Stimulated activated CD4-positive, alpha-beta T cell treated with anti-CD3 and anti-CD28 coated beads, Interleukin-15, amount 100 ng/mL, for 1 hour (primary cell): Measurements from ENCODE around the gene FABP1.

Experiments used
- DNase-seq, 2 donors: peaks; one replicate each; pipeline ENCODE4 v3.0.0-alpha.2; 2020; ENCODE audit warnings: low read depth in 1 of 2, low spot score in 1 of 2

Gene FABP1

DNA sequence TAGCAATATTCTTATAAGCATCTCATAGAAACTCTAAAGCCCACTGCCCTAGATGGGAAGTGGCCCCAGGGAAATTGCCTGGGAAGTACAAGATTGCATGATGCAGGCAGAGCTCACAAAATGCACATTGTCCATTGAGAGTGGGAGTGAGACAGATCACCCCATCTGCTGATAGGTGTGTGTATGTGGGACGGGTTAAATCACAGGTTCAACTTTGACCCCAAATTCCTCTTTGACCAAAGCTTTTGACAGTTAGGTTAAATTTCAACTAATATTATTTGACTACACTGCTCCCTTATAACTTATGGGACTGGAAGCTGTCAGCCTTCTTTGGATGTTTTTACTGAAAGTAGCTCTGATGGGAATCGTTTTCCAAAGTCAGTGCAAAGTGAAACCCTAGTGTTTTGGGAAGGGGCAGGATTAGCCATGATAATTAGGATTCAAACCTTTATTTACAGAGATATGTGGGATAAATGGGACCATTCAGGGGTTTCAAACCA is 11.4 kb upstream of the FABP1 start:
- DNase-seq: no peak

DNA sequence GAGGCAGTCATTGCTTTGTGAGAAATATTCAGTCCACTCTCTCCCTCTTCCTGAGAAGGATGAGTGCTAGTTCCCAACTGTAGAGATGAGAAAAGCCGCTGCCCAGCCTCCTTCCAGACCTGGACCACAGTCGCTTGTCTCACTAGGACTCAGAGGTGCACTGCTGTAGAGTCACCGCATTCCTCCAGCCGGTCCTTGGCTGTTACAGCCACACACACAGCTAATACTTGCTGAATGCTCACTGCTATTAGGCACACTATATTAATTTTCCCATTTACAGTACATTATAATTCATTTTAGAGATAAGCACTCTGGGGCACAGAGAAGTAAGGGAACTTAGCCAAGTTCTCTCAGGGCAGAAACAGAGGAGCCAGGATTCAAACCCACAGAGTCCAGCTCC is 10.0 kb upstream of the FABP1 start:
- no peak for DNase-seq

DNA sequence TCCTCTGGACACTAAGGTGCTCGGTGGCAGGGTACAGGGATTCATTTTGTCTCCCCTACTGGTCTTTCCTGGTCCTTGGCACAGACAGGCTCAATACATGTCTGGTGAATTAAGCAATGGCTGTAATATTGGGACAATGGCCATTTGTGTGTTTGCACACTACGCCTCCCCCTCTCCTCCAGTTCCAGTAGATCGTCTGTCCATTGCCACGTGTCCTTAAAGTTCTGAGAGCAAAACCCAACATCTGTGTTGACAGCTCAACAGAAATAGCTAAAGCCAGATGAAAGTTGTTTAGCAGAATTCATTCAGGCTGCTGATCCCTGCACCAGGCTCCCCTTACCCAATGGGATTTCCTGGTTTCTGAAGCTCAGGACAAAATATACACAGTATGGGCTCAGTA is 9.0 kb upstream of the FABP1 start:
- no peak for DNase-seq

GRCh38 chr2:88133875-88134274 is 6.0 kb upstream of the FABP1 start:
- DNase-seq: no peak

DNA sequence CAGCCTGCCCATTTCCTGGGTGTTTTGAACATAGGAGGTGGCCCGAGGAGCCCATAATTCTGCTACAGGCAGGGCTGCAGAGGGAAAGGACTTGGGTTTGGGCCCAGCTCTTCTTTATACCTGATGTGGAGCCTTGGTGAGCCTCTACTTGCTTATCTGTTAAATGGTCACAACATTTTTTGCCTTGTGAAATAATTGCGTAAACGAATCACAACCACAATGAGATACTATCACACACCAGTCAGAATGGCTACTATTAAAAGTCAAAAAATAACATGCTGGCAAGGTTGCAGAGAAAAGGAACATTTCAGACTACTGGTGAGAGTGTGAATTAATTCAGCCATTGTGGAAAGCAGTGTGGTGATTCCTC is 4.1 kb upstream of the FABP1 start:
- DNase-seq: no peak

DNA sequence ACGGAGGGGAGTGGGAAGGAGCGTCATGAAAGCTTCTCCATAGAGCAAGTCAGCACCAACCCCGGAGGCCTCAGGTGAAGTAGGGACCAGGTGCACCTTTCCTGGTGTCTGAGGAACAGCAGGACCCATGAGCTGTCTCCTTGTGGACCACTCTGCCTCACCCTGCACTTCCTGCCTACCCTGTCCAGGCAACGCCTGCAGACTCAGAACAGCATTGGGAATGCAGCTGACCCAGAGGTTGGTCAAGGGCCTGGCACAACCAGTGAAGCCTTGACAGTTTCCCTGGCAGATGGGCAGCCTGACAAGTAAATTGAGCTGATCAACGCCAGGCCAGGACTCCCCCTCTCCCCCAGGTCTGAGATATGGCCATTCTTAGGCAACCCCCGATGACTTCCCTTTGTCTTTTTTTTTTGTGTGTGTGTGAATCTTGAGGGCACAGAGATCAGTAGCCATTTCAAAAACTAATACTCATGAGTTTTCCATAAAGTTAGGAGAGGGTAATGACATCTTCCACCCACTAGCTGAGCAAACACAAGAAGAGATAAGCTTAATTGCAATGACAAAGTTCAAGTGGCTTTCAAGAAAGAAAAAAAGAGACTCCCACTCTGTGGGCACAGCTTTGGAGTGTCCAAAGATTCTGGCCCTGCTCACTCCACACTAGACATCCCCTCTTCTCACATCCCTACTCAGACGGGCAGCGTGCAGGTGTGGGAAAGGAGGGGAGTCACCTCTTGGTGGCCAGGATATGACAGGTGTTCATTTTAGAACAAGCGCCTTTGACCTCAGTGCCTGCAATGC is 3.5 kb upstream of the FABP1 start:
- DNase-seq: no peak

DNA sequence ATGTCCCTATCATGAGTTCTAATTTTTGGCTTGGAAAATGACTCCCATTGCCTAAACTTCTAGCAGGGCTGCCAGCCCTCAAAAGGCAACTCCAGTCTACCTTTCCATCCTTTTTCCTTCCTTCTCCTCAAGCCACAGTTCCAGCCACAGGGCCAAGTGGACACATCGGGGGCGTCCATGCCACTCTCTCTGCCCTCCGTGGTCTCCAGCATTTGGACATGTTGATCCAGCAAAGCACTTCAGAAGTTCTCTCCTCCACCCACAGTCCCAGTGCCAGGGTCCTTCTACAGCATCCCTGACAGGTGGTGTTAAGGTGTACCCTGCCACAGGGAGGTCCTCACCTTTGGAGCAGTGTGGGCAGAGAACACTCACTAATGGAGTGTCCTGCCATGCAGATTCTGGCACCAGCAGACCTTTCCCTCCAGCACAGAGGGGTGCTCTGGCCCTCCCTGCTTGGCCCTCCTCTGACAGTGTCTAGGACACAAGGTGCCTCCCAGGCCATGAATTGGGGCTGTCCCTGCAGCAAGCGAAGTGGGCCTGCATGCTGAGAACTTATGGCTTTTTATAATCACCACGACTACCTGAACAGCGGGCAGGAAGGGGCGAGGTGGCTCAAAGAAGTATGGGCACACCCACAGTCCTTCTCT is 1.6 kb upstream of the FABP1 start:
- DNase-seq: no peak

DNA sequence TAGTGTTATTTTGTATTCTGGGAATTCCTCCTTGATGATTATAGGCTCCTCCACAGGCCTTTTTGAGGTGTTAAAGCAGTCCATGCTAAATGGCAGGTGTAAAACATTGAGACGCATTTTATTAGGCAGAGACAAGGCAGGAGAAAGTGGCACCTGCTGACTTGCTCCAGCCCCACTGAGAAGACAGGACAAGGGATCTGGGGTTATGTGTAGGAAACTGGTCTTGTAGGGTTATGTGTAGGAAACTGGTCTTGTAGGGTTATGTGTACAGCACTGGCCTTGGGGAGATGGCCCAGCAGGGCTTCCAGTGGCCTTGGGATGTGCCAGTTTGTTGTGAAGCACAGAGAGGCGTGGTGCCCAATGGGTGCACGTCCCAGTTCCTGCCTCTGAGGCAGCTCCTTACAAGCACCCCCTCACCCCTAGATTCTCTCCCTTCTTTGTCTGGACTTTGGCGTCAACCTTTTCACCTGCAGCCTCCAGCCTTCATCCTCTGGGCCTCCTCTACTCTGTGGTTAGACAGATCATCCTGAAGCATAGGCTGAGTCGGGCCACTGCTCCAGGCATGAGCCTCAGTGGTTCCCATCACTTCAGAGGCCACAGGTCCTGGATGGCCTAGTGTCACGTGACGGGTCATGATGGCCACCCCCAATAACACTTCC is 921 bp upstream of the FABP1 start:
- no peak for DNase-seq

- no peak for DNase-seq
Measured at GRCh38 chr2:88127638-88127887, 299 bp downstream of the FABP1 start.

DNA sequence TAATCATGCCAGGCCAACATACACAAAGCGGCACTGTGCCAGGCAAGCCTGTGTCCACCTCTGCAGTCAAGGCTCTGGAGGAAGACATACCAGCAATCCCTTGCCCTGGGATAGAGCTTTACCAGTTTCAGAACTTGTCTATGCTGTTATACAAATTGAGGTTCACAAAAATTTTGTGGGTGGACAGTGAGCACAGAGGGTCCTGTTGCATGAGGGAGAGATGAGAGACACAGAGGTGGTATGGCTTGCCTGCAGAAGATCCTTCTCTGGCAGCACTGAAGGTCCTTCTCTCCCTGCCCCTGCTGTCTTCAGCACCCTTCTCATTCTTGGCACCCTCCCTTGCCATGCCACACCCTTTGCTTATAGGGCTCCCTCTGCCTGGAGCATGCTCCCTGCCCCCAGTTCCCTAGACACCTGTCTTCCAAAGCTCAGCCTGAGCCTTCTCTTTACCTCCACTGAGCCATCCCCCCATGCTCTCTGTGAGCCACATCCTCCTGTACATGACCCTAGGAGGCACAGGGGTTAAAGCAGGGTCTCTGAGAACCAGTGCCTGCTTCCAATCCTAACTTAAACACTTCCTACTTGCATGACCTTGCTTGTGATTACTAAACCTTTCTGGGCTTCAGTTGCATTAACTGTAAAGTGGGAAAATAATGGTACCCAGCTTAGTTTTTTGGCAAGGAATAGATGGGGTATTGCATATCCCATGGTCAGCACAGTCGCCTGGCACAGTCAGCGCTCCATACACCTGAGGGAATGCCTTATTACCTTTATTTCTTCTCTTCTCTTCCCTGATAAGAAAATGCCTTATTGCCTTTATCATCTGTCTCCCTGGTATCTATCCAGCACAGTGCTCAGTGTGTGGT is 857 bp downstream of the FABP1 start:
- DNase-seq: no peak

DNA sequence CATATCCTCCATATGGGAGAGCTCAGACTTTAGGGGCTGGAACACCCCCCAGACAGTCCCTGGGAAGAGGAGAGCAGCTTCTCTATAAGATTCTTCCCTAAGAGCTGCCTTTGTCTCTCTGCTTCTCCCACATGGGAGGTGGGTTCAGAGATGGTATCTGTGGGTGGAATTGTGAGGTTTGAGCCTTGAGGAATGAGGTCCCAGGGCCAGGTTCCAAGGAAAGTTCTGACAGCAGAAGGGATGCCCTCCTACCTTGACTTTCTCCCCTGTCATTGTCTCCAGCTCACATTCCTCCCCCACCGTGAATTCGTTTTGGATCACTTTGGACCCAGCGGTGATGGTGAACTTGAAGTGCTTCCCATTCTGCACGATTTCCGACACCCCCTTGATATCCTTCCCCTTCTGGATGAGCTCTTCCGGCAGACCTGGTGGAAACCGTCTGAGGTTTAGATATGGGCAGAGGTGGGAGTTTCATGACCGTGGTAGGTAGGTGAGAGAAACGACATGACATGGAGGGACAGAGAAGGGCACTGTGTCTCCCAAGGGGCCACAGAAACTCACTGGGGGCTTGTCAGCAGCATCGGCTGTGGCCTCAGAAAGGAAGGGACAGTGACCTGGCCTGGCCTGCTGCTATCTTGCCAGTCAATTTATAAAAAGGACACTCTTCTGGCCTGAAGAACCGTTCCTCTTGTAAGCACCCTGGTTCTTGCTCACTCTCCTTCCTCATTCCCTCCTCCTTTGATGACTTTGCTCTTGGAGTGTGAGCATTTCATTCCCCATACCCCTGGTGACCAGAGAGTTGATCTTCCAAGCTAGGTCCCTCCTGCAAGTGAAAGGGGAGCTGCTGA is 1.7 kb downstream of the FABP1 start:
- no peak for DNase-seq

- DNase-seq: no peak
Measured at GRCh38 chr2:88125344-88125923, 2.4 kb downstream of the FABP1 start.

DNA sequence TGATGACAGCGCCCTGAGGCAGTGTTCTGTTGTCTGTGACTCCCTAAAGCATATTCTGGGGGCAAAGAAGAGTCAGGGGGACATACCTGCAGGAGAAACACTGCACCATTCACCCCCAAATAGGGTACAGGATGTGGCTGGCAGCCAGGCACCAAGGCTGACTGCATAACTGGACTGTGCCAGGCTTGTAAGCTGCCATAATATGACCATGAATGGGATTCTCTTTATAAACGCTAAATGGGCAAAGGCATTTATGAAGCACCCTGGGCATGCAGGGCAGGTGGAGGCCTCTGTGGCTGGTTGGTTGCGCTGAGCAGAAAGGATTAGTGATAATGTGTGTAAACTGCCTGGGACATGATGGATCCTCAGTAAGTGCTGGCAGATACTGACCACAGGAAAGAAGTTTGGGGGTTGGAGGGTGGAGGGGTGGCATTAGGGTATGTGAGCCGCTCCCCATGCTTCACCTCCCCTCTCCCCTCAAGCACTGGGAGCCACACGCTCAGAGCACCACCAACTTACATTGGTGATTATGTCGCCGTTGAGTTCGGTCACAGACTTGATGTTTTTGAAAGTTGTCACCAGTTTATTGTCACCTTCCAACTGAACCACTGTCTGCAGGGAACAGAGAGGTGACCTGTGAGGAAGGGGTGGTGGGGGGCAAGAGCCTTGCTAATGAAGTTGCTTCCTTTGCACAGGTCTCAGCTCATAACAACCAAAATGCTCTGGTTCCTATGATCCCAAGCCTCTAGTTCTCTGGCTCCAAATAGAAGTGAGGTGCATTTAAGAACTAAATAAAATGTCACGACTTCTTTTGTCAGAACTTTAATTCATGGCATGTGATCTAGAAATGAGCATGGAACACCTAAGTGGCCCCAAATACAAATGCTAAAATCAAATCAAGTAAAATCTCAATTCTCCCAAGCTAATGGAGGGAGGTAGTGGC is 3.6 kb downstream of the FABP1 start:
- DNase-seq: no peak

DNA sequence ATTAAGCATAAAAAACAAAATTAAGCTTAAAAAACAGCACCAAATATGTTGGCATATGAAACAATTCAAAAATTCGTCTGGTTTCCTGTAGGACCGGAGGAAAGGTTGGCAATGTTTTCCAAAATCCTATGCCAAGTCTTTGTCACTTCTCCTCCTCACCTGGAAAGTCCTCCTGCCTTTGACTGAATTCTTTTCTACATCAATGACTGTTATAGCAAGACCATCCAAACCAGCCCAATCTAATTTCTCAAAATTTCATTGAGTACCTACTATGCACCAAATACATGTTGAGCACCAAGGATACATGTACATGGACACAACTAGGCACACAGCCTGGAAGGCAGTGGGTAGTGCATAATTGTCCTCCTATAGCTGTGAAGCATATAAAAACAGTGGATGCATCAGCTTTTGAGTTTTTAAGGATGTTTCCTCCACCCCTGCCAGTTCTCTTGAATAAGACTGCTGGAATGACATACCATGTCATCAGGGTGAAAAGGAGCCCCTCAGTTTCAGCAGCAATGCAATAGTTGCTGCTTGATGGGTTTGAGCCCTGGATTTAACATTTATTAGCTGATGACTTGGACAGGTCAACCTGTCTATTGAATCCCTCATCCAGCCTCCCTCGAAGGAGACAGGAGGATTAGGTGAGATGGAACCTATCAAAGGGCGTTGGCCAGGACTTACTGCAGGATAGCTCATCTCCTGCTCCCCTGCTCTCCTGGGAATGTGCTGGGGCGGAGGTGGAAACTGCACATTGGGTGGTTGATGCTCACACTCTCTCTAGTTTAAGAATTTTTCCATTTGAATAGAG is 4.5 kb downstream of the FABP1 start:
- DNase-seq: no peak

DNA sequence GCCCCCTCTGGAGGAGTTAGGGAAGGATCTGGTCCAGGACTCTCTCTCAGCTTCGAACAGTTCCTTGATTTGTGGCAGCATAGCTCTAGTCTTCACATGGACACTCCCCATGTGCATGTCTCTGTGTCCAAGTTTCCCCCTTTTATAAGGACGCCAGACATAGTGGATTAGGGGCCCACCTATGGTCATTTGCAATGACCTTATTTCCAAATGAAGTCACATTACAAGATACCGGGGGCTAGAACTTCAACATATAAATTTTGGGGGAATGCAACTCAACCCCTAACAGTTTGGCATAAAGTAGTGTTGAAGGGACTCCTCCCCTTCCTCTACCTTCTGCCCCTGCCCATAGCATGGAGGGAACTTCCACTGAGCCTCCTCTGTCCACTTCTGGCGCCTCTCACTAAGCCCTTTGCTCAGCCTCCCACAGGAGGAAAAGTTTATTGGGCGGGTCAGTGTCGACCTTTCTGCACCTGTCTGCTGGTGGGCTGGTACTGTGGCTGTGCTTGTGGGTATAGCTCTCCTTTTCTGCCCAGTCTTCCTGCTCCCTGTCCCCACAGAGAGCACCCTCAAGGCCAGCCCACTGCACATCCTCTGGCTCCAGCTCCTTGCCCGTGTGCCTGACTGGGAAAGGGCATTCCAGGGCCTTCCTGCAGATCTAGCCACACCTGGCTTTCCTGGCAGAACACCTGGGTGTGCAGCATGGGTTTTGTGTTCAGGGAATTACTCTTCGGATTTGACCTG is 5.5 kb downstream of the FABP1 start:
- no peak for DNase-seq

GRCh38 chr2:88121678-88122077 is 6.2 kb downstream of the FABP1 start:
- no peak for DNase-seq

DNA sequence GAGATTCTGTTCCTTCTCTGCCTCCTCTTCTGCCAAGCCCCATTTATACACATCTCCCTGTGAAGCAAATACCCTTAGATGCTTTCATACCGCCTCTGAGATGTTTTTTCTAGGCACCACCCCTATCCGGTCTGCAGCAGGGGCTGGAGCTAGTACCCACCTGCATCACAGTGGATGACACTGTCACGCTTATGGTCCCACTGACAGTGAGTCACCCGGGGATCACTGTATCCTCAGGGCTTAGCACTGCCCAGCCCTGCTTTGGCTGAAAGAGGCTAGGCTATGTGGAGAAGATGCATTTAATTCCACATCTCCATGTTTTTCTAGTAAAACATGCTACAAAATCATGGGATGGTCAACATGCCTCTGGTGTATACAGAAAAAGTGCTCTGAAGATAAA is 9.9 kb downstream of the FABP1 start:
- DNase-seq: no peak
